Right forelimb (tissue), 1 donor: Measurements from ENCODE around the gene FRY.
A peak's percentile ranks its signal among the peaks of the same experiment; 100 is the strongest.

Experiments used
- DNase-seq: peaks from one replicate; pipeline ENCODE4 v3.0.0-alpha.2; 2018

Gene FRY

GRCh38 chr13:32136061-32136460 lies 104.5 kb downstream of the FRY start:
- DNase-seq: no peak

- DNase-seq: no peak
Measured at GRCh38 chr13:32136716-32137115, 105.1 kb downstream of the FRY start.

- no peak for DNase-seq
Measured at GRCh38 chr13:32139251-32139650, 107.7 kb downstream of the FRY start.

GRCh38 chr13:32140109-32140508 lies 108.5 kb downstream of the FRY start:
- DNase-seq: no peak

GRCh38 chr13:32141462-32141861 lies 109.9 kb downstream of the FRY start:
- DNase-seq: no peak

GRCh38 chr13:32142115-32142514 lies 110.5 kb downstream of the FRY start:
- no peak for DNase-seq

- no peak for DNase-seq
Measured at GRCh38 chr13:32142956-32143375, 111.4 kb downstream of the FRY start.

GRCh38 chr13:32147193-32147592 lies 115.6 kb downstream of the FRY start:
- no peak for DNase-seq

GRCh38 chr13:32147976-32148375 lies 116.4 kb downstream of the FRY start:
- DNase-seq: no peak

GRCh38 chr13:32150239-32150638 lies 118.7 kb downstream of the FRY start:
- DNase-seq: no peak

GRCh38 chr13:32150794-32151193 lies 119.2 kb downstream of the FRY start:
- peak; percentile 62 for DNase-seq

GRCh38 chr13:32151240-32151639 lies 119.7 kb downstream of the FRY start:
- DNase-seq: no peak

GRCh38 chr13:32153056-32153455 lies 121.5 kb downstream of the FRY start:
- DNase-seq: no peak

GRCh38 chr13:32159137-32159869 lies 127.7 kb downstream of the FRY start:
- DNase-seq: no peak

GRCh38 chr13:32162395-32163005 lies 130.9 kb downstream of the FRY start:
- no peak for DNase-seq

- DNase-seq: no peak
Measured at GRCh38 chr13:32164622-32165268, 133.2 kb downstream of the FRY start.

- DNase-seq: no peak
Measured at GRCh38 chr13:32165796-32166195, 134.2 kb downstream of the FRY start.

GRCh38 chr13:32168131-32168530 lies 136.6 kb downstream of the FRY start:
- DNase-seq: no peak

- no peak for DNase-seq
Measured at GRCh38 chr13:32170841-32171240, 139.3 kb downstream of the FRY start.

- no peak for DNase-seq
Measured at GRCh38 chr13:32173881-32174280, 142.3 kb downstream of the FRY start.

- no peak for DNase-seq
Measured at GRCh38 chr13:32174366-32174765, 142.8 kb downstream of the FRY start.

GRCh38 chr13:32175307-32175706 lies 143.7 kb downstream of the FRY start:
- DNase-seq: no peak

GRCh38 chr13:32175943-32176342 lies 144.4 kb downstream of the FRY start:
- no peak for DNase-seq

- DNase-seq: no peak
Measured at GRCh38 chr13:32176696-32177095, 145.1 kb downstream of the FRY start.
